ENCODE data around the gene RADX.

DNA sequence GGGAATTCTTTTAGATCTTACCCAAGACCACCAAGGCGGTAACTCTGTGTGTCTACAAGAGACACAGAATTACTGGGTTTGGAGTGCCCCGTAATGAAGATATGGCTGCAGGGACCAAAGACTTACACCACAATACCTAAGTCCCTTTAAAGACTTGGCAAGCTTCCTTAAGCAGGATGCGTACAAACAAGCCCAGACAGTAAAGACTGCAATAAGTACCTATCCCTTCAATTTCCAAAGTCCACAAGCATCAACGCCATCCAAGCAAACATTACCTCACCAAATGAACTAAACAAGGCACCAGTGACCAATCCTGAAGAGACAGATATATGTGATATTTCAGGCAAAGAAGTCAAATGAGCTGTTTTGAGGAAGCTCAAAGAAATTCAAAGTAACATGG lies 72.4 kb downstream of the RADX start:
- TF ChIP-seq POLR2A (IDR thresholded peaks at IDR 0.05; ENCODE audit: low read depth, low read length) (no peak), CTCF (IDR thresholded peaks at IDR 0.05; ENCODE audit: extremely low read depth in 1 of 2, insufficient read depth in 1 of 2, low read depth in 1 of 2, low read length in 2 of 2) (no peak), POLR2AphosphoS5 (IDR thresholded peaks at IDR 0.05; ENCODE audit: insufficient read depth, low read depth, low read length) (no peak)

Measured in endothelial cell of umbilical vein (primary cell).